HepG2 (cell line): ENCODE data around the gene PTPRE.

Source experiments
- MXI1 ChIP-seq: IDR thresholded peaks from 3 replicates; pipeline ENCODE4 v1.6.1; 2012; ENCODE audit warnings: low read depth, low read length, inconsistent platforms, borderline replicate concordance
- TF ChIP-seq, protein P1 (sequence below): sonication (generic); formaldehyde crosslinking; IDR thresholded peaks from 2 replicates; pipeline ENCODE4 v1.5.0; 2020; ENCODE audit warnings: mild to moderate bottlenecking, missing genetic modification reagents, moderate library complexity

DNA sequence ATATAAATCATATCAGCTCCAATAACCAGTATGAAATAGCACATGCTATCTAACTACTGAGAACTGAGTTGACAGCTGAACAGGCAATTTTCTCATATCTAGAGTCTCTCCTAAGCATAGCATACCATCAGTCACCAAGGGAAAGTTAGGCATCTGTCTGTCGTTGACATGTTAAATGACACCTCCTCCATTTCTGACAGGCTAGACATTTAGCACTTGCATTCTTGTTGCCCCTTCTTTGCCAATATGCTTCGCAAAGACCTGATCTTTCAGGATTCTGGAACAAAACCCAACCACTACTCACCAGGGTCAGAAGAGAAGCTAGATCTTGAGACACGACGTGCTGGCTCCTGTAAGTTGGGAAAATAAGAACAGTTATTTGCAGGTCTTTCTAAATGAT is 209.3 kb downstream of the PTPRE start:
- no peak for TF ChIP-seq MXI1
- TF ChIP-seq, protein P1, sequence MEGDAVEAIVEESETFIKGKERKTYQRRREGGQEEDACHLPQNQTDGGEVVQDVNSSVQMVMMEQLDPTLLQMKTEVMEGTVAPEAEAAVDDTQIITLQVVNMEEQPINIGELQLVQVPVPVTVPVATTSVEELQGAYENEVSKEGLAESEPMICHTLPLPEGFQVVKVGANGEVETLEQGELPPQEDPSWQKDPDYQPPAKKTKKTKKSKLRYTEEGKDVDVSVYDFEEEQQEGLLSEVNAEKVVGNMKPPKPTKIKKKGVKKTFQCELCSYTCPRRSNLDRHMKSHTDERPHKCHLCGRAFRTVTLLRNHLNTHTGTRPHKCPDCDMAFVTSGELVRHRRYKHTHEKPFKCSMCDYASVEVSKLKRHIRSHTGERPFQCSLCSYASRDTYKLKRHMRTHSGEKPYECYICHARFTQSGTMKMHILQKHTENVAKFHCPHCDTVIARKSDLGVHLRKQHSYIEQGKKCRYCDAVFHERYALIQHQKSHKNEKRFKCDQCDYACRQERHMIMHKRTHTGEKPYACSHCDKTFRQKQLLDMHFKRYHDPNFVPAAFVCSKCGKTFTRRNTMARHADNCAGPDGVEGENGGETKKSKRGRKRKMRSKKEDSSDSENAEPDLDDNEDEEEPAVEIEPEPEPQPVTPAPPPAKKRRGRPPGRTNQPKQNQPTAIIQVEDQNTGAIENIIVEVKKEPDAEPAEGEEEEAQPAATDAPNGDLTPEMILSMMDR: no peak
